GM19455 (cell line): ENCODE measurements around the gene TEX36.
"Not testable (repeated sequence)": the region's sequence is repeated elsewhere in the genome, so short reads cannot be mapped to it uniquely, and the experiment has no call there.

Experiments
- ATAC-seq: cut with Tn5 transposase; IDR thresholded peaks from one replicate; pipeline ENCODE4 v1.9.1; 2021; ENCODE audit not compliant: unreplicated experiment

The TEX36 gene

DNA sequence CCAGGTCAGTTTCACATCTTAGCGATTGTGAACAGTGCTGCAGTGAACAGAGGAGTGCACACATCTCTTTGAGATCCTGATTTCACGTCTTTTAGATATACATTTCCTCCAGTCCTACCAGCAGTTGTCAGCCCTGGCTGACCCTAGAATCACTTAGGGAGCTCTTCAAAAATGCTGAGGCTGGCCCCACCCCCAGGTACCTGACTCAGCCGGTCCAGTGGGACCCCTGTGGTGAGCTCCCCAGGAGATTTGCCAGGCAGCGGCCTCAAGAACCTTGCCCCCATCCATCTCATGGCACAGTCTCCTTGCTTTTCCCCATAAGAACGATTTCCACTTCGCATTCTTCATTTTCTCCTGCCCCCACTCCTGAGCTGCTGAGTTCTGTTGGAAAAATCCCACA, 45.5 kb downstream of the TEX36 start:
- ATAC-seq = no peak

DNA sequence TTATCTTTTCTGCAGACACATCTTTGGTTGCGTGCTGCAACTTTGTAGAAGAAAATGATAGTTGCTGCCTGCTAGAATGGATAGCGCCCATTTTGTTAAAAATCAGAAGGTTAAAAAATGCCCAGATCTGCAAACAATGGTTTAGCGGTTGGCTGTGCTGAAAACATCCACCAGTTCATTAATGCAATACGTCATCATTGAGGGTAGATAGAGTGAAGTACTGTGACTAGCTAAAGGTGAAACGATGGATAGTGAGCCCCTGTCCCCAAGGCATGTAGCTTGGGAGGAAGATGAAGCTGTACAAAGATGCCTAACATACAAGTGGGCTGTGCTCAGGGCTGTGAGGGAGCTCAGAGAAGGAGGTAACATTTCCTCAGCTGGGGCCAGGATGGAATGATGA, 48.4 kb downstream of the TEX36 start:
- no peak for ATAC-seq

DNA sequence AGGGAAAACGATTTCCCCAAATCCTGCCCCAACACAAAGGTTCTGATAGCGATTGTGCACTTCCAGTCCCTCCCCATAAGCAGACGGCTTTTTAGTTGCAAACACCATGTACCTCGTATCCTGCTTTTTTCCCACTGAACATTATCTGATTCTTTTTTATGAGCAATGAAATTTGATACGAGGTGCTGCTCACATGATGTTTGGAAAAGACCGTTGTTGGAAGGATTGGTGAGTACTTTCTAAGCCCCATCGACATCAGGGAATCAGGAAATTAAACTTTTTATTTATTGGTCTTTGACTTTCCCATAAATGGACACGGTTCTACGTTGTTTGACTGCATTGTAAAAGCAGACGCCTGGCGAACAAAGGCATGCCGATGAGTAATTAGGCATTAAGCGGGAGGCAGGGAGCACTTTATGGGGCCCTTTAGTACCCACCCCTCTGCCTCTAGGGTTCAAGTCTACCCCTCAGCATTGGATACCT, 49.4 kb downstream of the TEX36 start:
- no peak for ATAC-seq

DNA sequence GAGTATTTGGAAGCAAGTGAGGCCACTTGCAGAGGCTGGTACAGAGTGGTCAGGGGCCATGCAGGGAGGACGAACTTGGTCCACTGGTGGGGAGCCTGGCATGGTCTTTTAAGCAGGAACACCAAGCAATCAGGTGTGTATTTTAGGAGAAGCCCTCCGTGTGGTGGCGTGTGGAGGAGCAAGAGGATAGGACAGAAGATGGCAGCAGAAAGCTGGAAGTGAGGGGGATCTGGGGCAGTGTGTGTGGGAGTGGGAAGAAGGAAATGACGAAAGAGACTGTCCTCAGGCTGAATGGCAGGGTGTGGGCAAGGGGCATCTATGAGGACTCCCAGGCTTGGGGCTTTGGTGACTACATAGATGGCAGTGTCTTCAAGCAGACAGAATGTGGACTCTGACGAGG, 51.2 kb downstream of the TEX36 start:
- no peak for ATAC-seq

DNA sequence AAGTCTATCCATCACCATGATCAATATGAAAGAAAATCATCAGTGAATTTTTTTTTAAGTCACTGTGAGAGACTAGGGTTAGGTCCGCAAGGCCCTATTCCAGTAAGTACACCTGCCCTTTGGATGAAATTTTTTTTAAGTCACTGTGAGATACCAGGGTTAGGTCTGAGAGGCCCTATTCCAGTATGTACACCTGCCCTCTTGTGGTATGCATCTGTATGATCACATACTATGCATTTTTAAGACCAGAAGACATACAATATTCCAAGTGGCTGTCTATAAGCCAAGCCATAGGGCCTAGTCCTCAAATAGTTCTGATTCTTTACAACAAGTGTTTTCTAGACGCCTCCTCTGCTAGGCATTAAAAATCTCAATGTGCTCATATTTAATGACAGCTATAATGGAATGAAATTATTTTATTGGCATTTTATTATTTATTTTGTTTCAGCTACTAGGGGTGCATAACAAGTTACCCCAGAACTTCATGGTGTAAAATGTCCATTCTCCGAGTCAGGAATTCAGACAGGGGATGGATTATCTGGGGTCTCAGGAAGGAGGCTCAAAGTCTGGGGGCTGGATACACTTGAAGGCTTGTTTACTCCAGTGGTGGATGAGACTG, 53.1 kb downstream of the TEX36 start:
- ATAC-seq = no peak

DNA sequence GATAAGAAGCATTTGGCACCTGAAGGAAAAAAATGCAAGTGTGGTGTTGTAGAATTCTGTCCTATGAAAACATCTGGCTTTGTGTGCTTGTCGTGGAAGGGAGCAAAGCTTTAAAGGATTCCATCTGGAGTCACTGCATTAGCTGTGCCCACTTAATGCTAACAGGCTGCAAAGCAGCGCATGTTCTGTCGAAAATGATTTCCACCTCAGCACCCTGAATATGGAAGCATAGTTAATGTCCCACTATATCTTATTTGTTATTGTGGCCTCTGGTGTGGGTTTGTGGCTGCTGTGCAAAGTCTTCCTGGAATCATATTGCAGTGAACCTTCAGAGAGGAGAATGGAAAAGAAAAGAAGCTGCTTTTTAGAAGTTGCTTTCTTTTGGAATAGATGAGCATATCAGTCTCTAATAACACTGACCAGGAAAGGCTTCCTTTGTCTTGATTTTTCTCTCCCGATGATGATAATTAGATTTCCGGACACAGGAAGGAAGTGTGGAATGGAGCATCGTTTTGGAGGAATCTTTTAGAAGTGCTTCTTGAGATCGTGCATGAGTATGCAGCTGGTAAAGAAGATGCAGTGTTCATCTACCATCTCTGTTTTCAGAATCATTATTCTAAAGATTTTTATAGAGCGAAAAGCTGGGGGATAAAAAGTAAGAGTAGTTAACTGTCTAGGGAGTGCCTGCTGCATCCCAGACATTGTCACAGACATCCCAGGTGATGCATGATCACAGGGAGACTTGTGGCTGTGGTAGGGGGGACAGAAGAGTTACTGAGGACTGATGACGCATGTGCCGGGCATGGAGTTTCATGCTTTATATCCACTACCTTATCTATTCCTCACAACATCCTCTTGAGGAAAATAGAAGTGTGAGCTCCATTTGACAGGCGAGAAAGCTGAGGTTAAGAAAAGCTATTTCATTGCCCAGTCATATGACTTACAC, 54.6 kb downstream of the TEX36 start:
- ATAC-seq = no peak

DNA sequence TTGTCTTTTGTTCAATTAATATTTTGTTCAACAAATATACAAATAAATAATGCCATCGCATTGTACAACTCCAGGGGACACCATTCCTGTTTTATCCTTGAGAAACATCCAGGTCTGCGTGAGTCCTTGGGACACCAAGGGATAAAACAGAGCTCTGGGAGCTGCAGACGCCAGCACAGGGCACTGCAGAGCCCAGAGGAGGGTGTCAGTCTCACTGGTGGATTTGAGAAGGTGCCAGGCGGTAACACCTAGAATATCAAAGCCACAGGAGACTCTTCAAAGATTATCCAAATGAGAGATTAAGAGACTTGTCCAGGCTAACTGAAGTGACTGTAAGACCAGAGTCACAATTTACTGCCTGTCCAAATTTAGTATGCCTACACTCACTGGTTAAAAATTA, 55.3 kb downstream of the TEX36 start:
- no peak for ATAC-seq

DNA sequence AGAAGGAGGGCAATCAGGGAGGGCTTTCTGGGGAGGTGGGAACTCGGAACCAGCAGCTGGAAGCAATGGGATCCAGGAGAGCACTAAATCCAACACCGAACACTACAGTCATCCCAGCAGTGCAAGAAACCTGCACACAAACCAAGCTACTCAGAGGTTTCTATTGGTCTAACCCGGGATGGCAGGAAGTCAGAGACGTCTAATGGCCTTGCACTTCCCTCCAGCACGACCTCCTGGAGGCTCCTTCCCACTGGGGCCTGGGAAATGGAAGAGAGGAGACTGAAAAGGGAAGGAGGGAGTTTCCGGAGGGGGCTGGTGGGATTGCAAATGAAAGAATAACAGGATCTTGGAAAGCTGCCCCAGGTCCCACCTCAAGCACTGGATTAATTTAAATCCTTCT, 56.3 kb downstream of the TEX36 start:
- no peak for ATAC-seq

DNA sequence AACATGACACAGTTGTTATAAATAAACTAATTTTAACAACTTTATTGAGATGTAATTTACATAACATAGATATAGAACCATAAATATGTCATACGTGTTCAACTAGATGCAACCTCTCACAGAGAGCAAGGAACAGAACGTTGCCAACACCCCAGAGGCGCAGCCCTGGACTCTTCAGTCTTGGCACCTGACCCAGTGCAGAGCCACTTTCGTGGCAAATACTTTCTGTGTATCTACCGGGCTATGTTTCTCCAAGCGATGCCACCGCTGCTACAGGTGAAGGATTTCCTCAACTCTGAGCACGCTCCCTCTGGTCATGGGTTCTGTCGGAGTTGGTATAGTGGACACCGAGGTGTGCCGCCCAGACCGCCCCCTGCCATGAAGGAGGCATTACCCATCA, 57.4 kb downstream of the TEX36 start:
- no peak for ATAC-seq

DNA sequence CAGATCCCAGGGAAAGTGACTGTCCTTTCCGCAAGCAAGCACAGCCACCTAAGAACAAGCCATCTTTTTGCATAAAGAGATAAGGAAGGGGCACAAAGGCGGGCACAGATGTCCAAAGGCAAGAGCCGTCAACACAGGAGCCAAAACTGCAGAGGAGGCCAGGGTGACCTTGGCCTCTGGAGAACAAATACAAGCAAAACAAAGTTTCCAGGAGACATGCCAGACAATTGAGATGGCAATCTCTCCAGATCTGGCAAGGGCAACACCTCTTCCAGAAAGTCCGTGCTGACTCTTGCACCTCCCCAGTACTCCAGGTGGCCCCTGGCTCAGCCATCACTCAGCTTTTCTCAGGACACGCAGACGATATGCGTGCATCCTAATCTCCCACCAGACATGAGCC, 58.2 kb downstream of the TEX36 start:
- ATAC-seq = no peak

DNA sequence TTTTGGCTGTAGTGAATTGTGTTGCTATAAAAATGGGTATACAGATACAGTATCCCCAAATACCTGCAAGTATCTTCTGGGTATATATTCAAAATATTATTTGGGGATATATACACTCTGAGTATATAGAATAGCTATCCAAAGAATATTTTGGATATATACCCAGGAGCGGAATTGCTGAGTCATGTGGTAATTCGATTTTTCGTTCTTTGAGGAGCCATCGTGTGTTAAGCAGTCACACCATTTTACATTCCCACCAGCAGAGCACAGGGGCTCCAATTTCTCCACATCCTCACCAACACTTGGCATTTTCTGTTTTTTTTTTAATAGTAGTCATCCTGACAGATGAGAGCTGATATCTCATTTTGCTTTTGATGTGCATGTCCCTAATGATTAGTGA, 61.9 kb downstream of the TEX36 start:
- no peak for ATAC-seq

DNA sequence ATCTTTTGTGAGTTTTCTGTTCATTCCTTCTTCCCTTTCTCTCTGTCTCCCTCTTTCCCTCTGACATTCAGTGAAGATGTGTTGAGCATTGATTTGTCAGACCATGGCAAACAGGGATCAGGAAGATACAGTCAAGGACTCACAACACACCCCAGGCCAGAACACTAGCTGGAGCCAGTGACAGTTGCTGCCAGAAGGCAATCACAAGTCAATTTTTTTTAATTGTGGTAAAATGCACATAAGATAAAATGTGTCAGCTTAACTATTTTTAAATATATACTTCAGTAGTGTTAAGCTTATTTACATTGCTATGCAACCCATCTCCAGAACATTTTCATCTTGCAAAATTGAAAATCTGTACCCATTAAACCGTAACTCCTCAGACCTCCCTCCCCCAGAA, 62.6 kb downstream of the TEX36 start:
- ATAC-seq = no peak

DNA sequence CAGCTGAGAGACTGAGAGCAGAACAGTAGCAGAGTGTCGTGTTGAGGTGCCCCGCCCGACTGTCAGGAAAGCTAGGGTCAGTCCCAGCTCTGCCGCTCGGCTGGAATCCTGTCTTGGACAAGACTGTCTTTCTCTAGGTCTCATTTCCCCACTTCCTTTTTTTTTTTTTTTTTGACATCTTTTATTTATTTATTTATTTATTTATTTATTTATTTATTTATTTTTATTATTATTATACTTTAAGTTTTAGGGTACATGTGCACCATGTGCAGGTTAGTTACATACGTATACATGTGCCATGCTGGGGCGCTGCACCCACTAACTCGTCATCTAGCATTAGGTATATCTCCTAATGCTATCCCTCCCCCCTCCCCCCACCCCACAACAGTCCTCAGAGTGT, 69.9 kb downstream of the TEX36 start:
- not testable (repeated sequence) for ATAC-seq

DNA sequence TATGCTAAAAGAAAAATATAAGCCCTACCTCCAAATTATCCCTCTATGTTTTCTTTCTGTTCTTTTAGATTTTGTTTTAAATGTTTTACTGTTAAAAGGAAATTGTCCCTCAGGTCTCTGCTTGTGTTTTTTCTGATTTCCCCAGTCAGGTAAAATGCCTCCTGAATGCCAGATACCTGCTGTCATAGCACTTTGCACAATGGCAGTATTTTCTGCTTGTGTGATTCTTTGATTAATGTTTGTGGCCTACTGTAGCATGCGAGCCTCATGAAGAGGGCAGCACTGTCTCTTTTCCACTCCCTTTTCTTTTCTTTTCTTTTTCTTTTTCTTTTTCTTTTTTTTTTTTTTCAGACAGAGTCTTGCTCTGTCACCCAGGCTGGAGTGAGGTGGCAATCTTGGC, 71.2 kb downstream of the TEX36 start:
- no peak for ATAC-seq

DNA sequence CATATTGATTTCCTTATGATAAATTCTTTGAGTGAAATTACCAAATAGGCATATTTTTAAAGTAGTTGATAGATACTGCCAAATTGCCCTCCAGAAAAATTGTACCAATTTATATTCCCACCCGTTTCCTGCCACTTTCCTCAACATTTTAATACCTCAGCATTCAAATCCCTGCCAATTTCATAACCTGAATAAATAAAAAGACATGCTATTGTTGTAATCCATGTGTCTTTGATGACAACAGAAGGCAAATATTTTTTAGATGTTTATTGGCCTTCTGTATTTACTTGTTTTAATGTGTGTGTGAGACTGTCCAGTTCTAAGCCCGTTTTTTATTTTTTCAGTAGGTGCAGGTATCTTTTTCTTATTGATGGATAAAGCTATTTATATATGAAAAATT, 71.7 kb downstream of the TEX36 start:
- ATAC-seq = no peak

DNA sequence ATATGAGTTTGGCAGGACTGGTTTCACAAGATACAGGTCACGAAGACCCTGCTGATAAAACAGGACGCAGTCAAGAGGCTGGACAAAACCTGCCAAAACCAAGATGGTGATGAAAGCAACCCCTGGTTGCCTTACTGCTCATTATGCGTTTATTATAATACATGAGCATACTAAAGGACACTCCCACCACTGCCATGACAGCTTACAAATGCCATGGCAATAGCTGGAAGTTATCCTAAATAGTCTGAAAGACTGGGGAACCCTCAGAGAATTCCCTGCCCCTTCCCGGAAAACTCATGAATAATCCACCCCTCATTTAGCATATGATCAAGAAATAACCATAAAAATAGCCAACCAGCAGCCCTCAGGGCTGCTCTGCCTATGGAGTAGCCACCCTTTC, 73.1 kb downstream of the TEX36 start:
- no peak for ATAC-seq

DNA sequence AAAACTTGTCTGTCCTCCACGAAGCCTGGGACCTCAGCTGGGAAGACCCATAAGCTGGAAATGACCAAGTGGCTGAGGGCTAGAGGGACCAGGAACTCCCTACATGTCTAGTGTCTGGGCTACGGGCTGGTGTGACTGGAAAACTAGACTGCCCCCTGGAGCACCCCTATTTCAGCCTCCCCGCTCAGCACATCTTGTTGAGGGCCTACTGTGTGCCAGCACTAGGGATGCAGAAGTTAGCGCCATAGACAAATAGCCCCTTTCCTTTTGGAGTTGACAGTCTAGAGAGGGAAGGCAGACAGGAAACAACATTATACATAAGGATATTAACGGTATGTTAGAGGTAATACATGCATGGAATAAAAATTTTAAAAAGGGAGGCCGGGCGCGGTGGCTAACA, 74.5 kb downstream of the TEX36 start:
- no peak for ATAC-seq

DNA sequence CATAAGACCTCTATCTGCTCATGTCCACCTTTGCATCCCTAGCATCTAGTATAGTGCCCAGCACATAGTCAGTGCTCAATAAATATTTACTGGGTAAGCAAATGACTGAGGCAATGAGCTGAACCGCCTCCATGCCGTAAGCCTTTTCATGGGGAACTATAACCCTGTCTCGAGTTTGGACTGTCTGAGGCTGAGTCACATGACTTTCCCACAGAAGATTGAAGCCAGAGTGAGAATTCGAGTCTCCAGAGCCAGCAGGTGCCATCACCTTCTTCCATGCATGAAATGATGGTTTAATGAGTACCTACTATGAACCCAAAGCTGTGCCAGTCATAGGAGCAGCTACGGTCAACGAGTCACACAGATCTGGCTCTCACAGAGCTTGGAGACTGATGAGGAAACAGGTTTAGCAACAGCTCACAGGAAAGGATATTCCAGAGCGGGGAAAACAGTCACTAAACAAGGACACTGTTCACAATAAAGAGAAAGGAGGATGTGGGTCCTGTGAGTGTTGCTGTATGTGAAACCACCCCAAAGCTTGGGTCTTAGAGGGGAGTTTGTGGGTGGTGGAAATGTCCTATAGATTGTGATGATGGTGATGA, 75.2 kb downstream of the TEX36 start:
- no peak for ATAC-seq

DNA sequence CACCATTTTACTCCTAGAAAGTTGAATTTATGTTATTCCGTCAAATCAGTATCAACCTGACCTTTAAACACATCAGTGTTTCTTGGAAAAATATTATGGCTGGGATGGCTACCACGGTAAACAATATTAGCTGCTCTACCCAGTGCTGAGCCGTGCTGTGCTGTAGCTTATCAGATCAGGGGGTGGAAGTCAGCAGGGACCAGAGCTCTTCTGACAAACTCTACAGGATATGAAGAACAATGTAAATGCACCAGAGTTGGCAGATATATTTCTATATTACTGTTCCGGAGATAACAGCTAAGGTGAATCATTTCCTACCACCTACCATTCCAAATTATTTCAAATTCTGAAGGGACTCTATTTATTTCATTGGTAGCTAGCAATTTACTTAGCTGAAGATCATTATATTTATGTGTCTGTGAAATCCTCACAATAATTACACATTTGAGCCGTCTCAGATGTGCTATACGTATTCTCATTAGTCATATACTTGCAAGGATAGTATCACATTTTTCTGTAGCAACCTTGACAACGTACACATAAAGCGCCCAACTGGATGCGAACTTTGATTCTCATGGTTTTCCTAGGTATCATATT, 76.5 kb downstream of the TEX36 start:
- no peak for ATAC-seq
